Rectal smooth muscle tissue (tissue), 1 donor: ENCODE results near the gene GATA2.

ENCODE experiments used
- H3K27ac ChIP-seq: one replicate; pipeline ENCODE4 v1.7.0; 2013; ENCODE audit warnings: low read depth, low read length, inconsistent platforms
- H3K27me3 ChIP-seq: one replicate; pipeline ENCODE4 v1.7.0; 2013; ENCODE audit warnings: low read length; ENCODE audit not compliant: control insufficient read depth, insufficient read depth
- H3K36me3 ChIP-seq: one replicate; pipeline ENCODE4 v1.7.0; 2013; ENCODE audit warnings: low read length; ENCODE audit not compliant: control insufficient read depth, insufficient read depth
- H3K4me1 ChIP-seq: one replicate; pipeline ENCODE4 v1.7.0; 2013; ENCODE audit warnings: low read length; ENCODE audit not compliant: control insufficient read depth, insufficient read depth
- H3K4me3 ChIP-seq: one replicate; pipeline ENCODE4 v1.7.0; 2013; ENCODE audit warnings: low read length
- H3K9ac ChIP-seq: one replicate; pipeline ENCODE4 v1.7.0; 2013; ENCODE audit warnings: low read length

Gene GATA2

DNA sequence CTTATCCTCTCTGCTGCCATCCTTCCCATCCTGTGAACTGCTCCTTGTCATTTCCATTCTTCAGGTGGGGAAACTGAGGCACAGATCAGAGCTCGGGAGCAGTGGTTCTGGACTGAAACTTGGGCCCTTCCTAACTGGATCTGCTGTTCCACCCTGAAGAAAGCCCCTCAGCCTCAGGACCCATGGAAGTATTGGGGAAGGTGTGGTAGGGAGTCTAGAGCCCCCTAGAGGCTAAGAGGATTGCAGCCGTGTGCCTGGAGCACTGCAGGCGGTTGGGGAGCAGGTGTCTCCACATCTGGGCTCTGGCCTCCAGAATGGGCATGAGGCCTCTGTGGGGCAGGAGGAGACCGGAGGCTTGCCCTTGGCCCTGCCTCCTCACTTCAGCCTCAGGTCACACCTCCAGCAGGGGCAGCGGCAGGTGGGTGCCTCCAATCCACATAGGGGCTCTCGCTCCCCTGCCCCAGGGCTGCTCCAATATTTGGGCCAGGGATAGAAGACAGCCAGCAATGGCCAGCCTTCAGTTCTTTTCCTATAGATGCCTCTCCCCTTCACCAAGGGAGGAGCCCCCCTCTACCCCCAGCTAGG, 54.4 kb downstream of the GATA2 start:
- H3K4me1 ChIP-seq: no peaks in the 10 kb centered on the region
- no peak overlapping the region for H3K4me3 ChIP-seq
- H3K36me3 ChIP-seq: no peaks in the 10 kb centered on the region
- no peak overlapping the region for H3K27ac ChIP-seq
- peaks cover 12% of the 10 kb centered on the region for H3K27me3 ChIP-seq
- H3K9ac ChIP-seq: no peak overlapping the region

DNA sequence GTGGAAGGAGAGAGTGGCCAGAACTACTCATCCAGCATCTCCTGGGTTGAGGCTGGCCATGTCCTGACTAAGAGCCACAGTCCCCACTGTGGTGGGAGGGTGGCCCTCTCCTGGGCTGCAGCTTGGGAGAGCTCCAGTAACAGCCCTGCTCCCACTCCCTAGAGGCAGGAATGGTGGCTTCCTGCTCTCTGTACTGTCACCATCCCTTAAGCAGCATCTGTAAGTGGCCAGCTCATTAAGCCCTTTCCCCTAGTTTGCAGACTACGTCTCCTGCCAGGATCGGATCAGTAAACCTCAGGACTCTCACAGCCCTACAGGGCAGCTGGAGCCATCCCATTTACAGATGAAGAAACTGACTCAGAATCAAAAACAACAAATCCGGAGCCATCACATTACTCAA, 56.8 kb downstream of the GATA2 start:
- Histone ChIP-seq H3K27ac (no peak overlapping the region), H3K27me3 (peaks cover 27% of the 10 kb centered on the region), H3K4me1 (no peaks in the 10 kb centered on the region), H3K4me3 (no peak overlapping the region), H3K36me3 (no peaks in the 10 kb centered on the region), H3K9ac (no peak overlapping the region)

DNA sequence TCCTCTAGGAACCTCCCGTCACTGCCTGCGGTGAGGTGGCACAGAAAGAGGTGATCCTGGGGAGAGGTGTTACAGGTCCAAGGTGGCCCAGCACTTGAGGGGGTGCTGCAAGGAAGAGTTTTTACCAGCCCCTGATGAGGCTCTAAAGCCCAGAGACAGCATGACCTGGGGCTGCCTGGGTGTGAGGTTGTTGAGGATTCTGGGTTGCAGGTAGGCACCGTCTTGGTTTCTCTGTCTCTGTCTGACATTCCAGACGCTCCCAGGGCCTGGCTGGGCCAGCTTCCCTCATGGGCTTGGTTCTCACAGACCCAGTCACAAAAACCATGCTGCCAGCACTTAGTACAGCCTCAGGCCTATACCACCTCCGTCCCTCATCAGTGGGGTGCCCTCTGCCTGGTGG, 57.4 kb downstream of the GATA2 start:
- Histone ChIP-seq H3K27me3 (peaks cover 27% of the 10 kb centered on the region), H3K4me3 (no peak overlapping the region), H3K4me1 (no peaks in the 10 kb centered on the region), H3K27ac (no peak overlapping the region), H3K9ac (no peak overlapping the region), H3K36me3 (no peaks in the 10 kb centered on the region)

DNA sequence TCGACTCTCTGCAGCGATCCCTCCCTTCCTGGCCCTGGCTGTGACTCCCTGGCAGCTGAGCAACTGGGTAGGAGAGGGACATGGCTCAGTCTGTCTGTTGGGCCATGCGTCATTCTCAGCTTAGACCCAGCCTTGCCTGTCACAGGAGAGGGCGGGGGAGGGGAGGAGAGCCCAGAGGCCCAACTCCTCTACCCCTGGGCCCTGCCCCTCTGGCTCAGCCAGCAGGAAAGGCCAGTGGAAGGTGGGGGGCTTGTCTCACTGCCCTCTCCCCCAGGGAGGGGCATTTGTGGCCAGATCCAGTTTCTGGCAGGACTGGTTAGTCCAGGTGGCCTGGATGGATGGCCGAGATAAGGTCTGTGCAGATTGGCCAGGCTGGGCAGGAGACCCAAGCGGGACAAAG, 57.9 kb downstream of the GATA2 start:
- Histone ChIP-seq H3K36me3 (no peaks in the 10 kb centered on the region), H3K4me1 (no peaks in the 10 kb centered on the region), H3K9ac (no peak overlapping the region), H3K27me3 (peaks cover 27% of the 10 kb centered on the region), H3K27ac (no peak overlapping the region), H3K4me3 (no peak overlapping the region)

DNA sequence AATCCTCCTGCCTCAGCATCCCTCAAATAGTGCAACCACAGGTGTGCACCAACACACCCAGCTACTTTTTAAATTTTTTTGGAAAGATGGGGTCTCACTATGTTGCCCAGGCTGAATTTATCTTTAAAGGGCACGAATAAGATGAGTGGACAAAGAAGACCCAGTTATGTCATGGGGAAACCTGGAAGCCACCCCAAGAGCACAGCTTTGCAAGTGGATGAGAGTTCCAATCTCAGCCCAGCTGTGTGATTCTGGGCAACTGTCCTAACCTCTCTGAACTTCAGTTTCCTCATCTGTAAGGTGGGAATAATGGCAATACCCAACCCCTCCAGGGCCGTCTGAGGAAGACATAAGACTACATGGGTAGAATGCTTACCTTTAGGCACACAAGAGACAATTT, 58.5 kb downstream of the GATA2 start:
- no peak overlapping the region for H3K9ac ChIP-seq
- H3K27me3 ChIP-seq: peaks cover 27% of the 10 kb centered on the region
- H3K36me3 ChIP-seq: no peaks in the 10 kb centered on the region
- no peaks in the 10 kb centered on the region for H3K4me1 ChIP-seq
- no peak overlapping the region for H3K4me3 ChIP-seq
- H3K27ac ChIP-seq: no peak overlapping the region

- Histone ChIP-seq H3K9ac (no peak overlapping the region), H3K27me3 (peaks cover 27% of the 10 kb centered on the region), H3K36me3 (no peaks in the 10 kb centered on the region), H3K27ac (no peak overlapping the region), H3K4me3 (no peak overlapping the region), H3K4me1 (no peaks in the 10 kb centered on the region)
Measured at GRCh38 chr3:128433837-128434165, 59.2 kb downstream of the GATA2 start.

- Histone ChIP-seq H3K36me3 (no peaks in the 10 kb centered on the region), H3K4me3 (peak overlapping the region; percentile 34), H3K27me3 (peaks cover 23% of the 10 kb centered on the region), H3K27ac (no peak overlapping the region), H3K9ac (no peak overlapping the region), H3K4me1 (no peaks in the 10 kb centered on the region)
Measured at GRCh38 chr3:128432971-128433836, 59.8 kb downstream of the GATA2 start.

- Histone ChIP-seq H3K27me3 (peaks cover 23% of the 10 kb centered on the region), H3K4me3 (no peak overlapping the region)
Measured at GRCh38 chr3:128432301-128432970, 60.6 kb downstream of the GATA2 start.

GRCh38 chr3:128431803-128432300, 61.1 kb downstream of the GATA2 start:
- peaks cover 23% of the 10 kb centered on the region for H3K27me3 ChIP-seq
- H3K4me3 ChIP-seq: no peak overlapping the region
- no peak overlapping the region for H3K27ac ChIP-seq
- no peak overlapping the region for H3K9ac ChIP-seq
- no peaks in the 10 kb centered on the region for H3K36me3 ChIP-seq
- no peaks in the 10 kb centered on the region for H3K4me1 ChIP-seq

More at GRCh38 chr3:128432301-128432970, 60.6 kb downstream of the GATA2 start:
- Histone ChIP-seq H3K36me3 (no peaks in the 10 kb centered on the region), H3K27ac (no peak overlapping the region), H3K4me1 (no peaks in the 10 kb centered on the region), H3K9ac (no peak overlapping the region)

DNA sequence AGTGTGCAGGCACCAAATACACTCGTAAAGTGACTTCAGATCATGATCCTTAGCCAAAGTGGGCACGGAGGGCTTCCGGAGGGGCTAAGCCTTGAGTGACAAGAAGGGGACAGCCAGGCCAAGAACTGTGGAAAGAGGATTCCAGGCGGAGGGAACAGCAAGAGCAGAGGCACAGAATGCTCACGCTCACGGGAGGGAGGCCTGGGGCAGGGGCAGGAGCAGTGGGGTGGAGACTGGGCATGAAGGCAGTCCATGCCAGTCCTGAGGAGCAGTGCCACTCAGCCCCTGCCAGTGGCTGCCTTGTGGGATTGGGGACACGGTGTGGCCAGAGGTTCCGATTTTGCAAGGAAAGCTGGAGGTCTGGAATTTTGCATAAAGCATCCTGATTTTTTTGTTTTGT, 62.3 kb downstream of the GATA2 start:
- Histone ChIP-seq H3K36me3 (no peaks in the 10 kb centered on the region), H3K4me3 (no peak overlapping the region), H3K27me3 (peaks cover 19% of the 10 kb centered on the region), H3K9ac (no peak overlapping the region), H3K4me1 (no peaks in the 10 kb centered on the region), H3K27ac (no peak overlapping the region)

- Histone ChIP-seq H3K27ac (no peak overlapping the region), H3K4me1 (no peaks in the 10 kb centered on the region), H3K27me3 (peaks cover 19% of the 10 kb centered on the region), H3K9ac (no peak overlapping the region), H3K4me3 (no peak overlapping the region), H3K36me3 (no peaks in the 10 kb centered on the region)
Measured at GRCh38 chr3:128430301-128430700, 62.7 kb downstream of the GATA2 start.

- Histone ChIP-seq H3K27ac (no peak overlapping the region), H3K4me3 (no peak overlapping the region), H3K27me3 (peaks cover 19% of the 10 kb centered on the region), H3K9ac (no peak overlapping the region), H3K36me3 (no peaks in the 10 kb centered on the region), H3K4me1 (no peaks in the 10 kb centered on the region)
Measured at GRCh38 chr3:128429751-128430150, 63.2 kb downstream of the GATA2 start.
